HG02885 (cell line): ENCODE results near the gene MRTFA.
"Not testable (repeated sequence)": the region's sequence is repeated elsewhere in the genome, so short reads cannot be mapped to it uniquely, and the experiment has no call there.

Experiments used
- ATAC-seq: cut with Tn5 transposase; IDR thresholded peaks from one replicate; pipeline ENCODE4 v1.9.1; 2021; ENCODE audit warnings: mild to moderate bottlenecking; ENCODE audit not compliant: unreplicated experiment, poor library complexity

Gene MRTFA

DNA sequence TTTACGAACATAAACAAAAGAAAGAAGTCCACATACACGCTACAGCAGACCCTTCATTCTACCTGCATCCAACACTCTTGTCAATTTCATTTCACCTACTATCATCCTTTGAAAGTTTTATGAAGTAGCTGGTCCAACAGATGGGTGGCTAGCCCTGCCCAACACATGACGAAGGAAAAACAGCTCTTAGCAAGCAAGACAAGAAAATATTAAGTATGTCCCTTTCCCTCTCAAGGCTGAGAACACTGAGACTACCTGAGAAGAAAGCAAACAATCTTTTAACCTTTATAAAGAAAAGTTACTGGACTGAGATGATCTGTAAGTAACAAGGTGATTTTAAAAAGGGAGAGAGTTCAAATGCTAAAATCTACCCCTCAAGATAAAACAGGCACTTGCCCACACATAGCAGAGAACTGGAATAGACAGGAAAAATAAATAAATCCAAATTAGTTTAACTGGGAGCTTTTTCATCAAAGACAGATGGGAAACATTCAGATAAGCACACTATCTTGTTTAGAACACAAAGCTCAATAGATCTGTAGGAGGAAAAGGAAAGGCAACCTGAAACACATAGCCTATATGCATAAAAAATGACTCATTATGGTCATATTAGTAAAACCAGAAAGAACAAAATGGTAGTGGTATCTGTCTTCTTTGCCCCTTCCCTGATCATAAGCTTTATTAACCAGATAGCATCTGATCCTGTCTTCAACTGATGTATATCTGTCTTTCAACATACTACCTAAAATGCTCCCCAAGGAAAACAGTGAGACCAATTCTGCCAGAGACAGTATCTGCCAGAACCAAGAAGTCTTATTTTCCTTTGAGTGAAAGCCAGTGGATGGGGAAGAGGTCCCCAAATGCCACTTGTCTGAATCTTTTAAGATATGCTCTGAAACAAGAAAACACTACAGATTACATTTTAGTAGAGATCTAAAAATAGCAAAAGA, 104.3 kb downstream of the MRTFA start:
- no peak for ATAC-seq

DNA sequence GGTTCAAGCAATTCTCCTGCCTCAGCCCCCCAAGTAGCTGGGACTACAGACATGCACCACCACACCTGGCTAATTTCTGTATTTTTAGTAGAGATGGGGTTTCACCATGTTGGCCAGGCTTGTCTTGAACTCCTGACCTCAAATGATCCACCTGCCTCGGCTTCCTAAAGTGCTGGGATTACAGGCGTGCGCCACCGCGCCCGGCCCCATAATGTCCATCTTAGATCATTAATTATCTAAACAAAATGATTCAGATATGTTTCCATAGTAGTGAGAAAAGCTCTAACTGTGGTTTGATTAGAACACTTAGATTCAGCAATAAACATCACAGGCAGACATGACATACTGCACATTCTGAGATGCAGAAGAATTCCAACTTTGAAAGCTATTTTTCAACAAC, 106.1 kb downstream of the MRTFA start:
- ATAC-seq: not testable (repeated sequence)

DNA sequence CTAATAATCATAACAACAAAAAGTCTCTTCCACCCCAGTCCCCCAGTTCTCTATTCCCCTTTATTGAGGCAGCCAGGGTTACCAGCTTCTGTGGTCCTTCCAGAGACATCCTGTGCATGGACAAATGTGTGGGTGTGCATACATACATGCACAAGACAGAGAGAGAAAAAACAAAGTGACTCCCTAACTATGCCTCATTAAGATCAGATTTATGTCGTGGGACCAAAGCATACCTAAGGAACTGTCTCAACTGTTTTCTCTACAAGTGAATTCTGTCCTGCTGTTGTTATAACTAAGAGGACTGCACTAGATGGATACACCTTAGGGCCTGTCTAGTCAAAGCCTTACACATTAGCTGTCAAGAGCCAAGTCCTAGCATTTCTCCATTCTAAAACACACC, 106.7 kb downstream of the MRTFA start:
- ATAC-seq: no peak

DNA sequence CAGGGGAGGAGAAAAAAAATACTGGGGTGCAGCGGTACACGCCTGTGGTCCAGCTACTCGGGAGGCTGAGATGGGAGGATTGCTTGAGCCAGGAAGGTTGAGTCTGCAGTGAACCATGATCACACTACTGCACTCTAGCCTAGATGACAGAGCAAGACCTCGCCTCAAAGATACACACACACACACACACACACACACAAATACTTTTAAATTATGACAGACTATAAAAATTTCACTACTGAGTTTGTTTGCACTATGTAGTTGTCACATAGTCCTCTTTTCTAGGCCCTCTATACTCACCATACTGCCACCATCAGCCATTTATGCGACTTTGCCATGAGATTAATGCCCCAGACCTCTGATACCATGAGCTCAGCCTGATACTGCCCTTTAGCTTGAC, 109.6 kb downstream of the MRTFA start:
- ATAC-seq: no peak

DNA sequence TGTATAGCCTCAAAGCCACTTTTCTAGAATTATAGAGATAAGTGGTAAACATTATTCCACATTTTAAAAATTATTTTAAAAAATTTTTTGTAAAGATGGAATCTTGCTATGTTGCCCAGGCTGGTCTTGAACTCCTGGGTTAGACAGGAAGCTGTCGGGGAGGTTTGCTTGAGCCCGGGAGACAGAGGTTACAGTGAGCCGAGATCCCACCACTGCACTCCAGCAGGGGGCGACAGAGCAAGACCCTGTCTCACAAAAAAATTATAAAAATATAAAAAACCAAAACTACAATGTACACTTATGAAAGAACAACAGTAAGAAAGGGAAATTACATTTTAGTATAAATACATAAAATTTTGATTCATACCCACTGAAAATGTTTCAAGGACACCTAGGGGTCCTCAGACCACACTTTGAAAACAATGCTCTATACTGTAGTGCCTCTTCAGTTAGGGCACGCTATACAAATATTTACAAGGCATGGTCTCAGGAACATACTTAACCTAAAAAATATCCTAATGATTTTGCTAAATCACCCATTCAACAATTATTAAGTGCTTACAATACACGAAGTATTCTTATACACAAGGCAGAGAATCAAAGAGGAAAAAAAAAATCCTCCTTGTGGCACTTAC, 111.2 kb downstream of the MRTFA start:
- no peak for ATAC-seq

DNA sequence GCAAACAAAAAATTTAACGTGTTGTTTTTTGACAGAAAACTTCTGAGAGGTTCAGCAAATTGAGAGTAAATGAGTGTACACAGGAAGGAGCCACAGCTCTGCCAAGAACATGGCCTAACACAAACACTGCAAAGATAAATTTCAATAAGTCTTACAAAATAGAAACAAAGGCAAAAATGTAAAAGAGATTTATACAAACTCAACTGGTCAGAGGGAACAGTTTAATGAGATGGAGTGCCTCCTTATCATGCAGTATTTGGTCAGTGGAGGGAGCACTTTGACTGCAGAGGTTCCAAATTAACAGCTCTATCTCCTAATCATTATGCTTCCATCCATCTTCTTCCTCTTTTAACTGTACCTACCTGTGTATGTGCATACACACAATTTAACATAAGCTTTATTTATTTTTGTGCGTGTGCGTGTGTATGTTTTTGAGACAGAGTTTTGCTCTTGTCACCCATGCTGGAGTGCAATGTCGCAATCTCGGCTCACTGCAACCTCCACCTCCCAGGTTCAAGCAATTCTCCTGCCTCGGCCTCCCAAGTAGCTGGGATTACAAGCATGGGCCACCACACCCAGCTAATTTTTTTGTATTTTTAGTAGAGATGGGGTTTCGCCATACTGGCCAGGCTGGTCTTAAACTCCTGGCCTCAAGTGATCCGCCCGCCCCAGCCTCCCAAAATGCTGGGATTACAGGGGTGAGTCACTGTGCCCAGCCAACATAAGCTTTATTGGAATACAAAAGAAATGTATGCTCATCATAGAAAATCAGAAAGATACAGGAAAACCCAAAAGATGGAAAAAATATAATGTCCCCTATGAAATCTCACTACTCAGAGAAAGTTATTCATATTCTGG, 111.9 kb downstream of the MRTFA start:
- ATAC-seq: no peak

DNA sequence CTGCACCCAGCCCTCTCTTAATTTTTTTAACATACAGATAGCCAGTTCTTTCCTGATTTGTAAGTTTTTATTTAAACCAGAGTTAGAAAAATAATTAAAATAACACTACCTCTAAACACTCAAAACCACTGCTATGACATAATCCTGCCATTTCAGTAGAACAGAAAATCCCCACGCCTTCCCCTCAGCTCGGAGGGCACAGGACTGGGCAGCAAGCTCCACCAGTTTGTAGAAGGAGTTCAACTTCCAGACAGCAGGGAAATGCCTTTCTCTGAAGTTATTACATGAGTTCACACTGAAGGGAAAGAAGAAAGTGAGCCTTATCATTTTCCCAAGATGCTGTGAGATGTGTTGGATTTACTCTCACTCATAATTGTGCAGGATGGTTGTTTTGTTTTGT, 114.4 kb downstream of the MRTFA start:
- no peak for ATAC-seq

DNA sequence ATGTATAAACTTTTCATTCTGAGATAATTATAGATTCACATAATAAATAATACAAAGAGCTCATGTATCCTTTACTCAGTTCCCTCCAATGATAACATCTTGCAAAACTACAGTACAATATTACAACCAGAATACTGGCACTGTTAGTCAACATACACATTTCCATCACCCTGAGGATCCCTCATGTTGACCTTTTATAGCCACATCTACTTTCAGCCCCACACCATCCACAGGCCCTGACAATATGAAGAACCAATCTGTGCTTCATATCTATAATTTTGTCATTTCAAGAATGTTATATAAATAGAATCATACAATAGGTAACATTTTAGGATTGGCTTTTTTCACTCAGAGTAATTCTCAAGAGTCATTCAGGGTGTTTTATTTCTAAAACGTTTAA, 115.5 kb downstream of the MRTFA start:
- ATAC-seq: no peak

DNA sequence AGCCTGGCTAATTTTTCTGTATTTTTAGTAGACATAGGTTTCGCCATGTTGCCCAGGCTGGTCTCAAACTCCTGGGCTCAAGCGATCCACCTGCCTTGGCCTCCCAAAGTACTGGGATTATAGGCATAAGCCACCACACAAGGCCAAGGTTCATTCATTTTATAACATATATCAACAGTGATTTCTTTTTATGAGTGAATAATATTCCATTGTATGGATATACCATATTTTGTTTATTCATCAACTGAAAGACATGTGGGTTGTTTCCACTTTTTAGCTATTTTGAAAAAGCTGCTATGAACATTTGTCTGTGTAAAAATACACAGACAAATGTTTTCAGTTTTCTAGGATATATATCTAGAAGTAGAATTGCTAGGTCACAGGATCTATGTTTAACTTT, 116.0 kb downstream of the MRTFA start:
- no peak for ATAC-seq

DNA sequence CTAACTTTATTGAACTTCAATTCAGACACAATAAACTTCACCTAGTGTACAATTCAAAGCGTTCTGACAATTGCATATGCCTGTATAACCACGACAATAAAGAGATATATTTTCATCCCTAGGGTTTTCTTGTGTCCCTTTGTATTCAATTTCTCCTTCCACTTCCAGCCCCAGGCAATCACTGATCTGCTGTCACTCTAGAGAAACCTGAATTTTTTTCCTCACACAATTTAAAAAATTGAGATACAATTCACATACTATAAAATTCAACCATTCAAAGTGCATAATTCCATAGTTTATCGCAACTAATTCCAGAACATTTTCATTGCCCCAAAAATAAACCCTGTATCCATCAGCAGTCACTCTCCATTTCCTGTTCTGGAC, 116.6 kb downstream of the MRTFA start:
- ATAC-seq: no peak

DNA sequence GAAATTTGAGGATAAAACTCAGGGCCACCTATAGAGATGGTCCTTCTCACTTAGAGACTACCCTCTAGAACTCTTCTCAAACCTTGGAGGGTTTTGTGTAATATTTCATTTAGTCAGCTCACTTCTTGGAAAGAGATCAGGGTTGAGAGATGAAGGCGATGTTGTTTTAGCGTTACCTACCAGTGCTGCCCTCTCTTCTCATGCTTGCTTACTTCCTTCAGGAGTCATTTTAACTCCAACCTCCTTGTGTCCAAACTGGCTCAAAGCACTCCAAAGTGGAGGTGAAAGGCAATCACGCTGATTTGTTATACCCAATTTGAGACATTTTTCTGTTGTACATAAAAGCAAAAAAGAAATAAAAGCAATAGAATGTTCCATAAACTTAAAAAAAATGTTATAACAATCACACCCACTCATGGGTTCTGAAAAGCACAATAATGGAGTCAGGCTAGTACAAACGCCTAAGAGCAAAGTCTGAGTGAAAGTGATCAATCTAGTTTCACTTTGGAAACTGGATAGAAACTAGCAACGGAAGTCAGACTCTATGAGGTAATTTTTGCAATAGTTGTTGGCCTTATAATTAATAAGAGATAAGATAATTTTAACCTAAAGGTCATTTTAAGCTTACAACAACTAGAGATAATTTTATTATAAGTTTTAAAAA, 117.1 kb downstream of the MRTFA start:
- ATAC-seq: peak; percentile 56

DNA sequence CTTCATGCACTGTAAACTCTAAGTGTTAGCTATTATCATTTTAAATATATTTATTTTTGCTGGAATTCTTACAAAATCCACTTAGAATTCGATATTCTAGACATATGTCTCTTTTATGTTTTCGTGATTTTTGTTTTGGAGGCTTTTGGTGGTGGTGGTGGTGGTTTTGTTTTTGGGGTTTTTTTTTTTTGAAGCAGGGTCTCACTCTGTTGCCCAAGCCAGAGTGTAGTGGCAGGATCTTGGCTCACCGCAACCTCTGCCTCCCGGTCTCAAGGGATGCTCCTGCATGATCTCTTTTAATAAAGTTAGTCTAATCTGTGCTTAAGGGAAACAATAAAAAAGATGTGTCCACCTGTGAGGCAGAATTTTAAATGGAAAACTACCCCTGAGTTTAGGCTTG, 117.7 kb downstream of the MRTFA start:
- no peak for ATAC-seq

DNA sequence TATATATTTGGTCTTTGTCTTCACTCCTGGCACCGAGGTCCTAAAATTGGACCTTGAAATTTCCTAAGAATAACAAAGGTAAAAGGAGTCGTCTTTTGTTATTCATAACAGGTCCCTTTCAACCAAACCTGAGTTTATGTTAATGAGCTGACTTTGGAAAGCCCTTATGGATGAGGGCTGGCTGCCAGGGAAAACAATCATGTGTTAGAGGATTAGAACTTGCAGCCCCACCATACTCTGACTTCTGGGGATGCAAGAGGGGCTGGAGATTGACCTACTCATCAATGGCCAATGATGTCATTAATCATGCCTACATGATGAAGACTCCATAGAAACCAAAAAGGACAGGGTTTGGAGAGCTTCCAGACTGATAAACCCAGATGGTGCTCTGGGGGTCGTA, 118.9 kb downstream of the MRTFA start:
- no peak for ATAC-seq

DNA sequence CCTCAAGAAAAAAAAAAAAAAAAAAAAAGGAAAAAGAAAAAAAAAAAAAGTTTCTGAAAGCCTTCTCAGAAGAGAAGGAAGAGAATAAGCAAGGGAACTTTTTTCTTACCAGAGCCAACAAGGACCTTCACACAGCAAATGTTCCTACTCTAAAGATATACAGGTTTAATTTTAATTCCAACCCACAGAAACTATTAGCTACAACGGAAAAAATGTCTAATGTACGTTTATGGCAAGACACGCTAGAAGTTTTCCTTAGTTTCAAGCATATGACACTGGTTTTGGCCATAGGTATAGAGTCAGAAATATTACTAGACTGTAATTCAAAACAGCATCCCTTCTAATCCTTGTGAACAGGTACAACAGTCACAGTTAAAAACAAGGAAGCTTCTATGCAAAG, 120.1 kb downstream of the MRTFA start:
- no peak for ATAC-seq

DNA sequence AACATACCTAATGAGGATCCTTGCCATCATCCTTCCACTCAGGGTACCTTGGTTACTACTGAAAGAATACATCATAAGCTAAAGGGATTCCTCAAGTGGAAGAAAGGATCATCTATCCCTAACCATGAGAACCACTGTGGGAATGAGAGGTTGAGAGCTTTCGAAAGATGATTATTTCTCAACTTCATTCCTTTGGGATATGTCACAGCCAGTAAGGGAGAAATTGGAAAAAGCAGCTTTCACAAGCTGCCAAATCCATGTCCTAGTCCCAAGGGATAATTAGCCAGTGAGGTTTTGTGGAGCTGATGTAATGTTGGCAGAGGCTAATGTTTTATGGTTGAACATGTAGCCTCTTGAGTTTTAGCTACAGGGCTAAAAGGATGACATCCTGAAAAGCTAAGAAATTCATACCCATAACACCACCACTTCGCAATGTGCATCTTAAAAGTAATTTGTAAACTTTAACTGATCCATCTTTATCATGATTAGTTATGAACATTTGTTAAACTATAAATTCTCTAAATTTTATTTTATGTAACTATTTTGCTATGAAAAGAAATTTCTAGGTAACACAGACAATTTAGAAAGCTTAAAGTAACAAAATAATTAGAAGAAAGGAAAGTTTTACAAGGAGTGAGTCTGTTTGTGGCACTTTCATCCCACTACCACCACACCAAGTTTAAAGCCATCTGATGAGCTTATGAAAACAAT, 123.9 kb downstream of the MRTFA start:
- ATAC-seq: no peak

DNA sequence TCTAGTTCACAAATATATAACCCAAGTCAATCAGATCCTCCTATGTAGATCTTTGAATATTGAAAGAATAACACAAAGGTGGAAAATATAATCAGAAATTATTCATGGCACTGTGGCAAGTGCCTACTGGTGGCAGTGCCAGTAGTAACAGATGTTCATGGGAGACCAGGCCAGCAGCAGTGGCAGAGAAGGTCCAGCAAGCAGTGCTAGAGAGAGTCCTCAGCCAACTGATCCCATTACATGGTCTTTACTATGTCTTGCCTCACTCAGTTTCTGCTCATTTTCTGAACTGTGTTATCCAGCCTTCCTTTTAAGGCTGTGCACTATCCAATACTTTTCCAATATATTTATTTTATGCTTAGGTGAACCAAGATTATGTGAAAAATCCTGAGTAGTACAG, 124.9 kb downstream of the MRTFA start:
- no peak for ATAC-seq

DNA sequence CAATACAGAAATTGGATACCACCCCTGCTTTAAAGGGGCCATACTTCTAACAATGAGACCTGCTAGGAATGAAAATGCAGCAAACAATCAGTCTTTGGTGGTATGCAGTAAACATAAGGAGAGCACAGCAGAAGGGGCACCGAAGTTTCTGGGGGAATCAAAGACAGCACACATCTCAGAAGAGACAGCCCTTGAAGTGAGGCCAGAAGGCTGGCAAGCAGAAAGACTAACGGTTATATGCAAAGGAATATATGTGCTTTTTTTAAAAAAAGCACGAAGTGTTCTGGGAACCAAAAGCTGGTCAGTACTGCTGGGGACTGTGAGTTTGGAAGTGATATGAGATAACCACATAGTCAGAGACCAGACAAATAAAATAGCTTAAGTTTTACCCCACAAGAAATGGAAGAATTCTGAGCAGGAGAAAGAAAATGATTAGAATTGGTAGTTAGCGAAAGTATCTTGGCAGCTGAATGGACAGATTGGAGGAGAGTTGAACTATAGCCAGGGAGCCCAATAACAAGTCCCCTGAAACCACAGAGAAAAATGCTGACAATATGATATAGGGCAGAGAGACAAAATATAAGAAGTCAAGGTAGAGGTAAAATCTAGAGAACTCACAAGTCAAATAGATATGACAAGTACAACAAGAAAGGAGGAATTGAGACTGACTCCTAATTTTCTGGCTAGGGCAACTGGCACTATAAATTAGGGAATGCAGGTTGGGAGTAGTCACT, 125.7 kb downstream of the MRTFA start:
- ATAC-seq: no peak

DNA sequence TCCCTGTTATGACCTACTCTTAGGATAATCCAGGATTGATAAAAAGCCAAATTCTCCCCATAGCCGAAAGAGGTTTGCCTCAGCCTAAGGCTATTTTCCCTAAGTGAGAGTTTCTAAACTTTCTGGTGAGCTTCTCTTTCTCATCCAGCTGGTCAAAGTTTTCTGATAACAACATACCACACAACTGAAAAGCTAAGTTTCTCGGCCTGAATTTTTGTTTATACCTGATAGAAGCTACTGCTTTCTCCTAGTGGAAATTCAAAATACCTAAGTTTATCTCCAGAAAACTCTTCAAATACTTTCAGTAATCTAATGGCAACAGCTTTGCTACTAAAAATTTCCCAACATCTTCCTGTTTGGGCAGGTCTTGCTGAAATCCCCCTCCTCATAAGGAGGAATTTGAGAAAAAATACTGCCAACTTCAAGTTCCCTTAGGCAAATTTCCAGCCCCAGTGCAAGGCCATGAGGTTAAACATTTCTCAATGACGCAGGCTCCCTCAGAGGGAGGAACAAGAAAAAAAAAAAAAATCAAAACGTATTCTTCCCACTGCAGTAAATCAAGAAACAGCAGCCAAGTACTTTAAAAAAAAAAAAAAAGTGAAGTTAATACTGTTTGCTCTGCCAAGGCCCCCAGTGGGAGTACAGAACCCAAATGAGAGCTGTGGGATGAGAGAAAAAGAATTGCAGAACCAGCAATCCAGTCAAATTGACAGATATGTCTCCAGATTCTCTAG, 127.0 kb downstream of the MRTFA start:
- no peak for ATAC-seq
